Effector memory CD8-positive, alpha-beta T cell (primary cell): ENCODE data around the gene DCP1A.
"Not testable (repeated sequence)": the region's sequence is repeated elsewhere in the genome, so short reads cannot be mapped to it uniquely, and the experiment has no call there.

Source experiments
- ATAC-seq: fragments of 150-1000 bp; cut with Tn5 transposase; replicated peaks from 2 replicates; pipeline ENCODE4 v1.10.0; 2021; ENCODE audit warnings: mild to moderate bottlenecking, moderate library complexity
- DNase-seq, 3 experiments: peaks; one replicate each; pipeline ENCODE4 v3.0.0; 2021
- H3K27ac Mint-ChIP-seq, 2 donors: one replicate each; pipeline ENCODE4 v1.8.0; 2022; ENCODE audit warnings: mild to moderate bottlenecking in 2 of 2, mixed read lengths in 2 of 2, moderate library complexity in 2 of 2
- H3K27me3 Mint-ChIP-seq, 2 donors: one replicate each; pipeline ENCODE4 v1.8.0; 2022; ENCODE audit warnings: mixed read lengths in 2 of 2
- H3K36me3 Mint-ChIP-seq: one replicate; pipeline ENCODE4 v1.8.0; 2022; ENCODE audit warnings: mild to moderate bottlenecking, moderate library complexity, mixed read lengths; ENCODE audit not compliant: insufficient read depth
- H3K4me1 Mint-ChIP-seq, 2 donors: one replicate each; pipeline ENCODE4 v1.8.0; 2022; ENCODE audit warnings: low read depth in 2 of 2, mixed read lengths in 2 of 2
- H3K4me3 Mint-ChIP-seq, 2 donors: one replicate each; pipeline ENCODE4 v1.8.0; 2022; ENCODE audit warnings: mild to moderate bottlenecking in 2 of 2, mixed read lengths in 2 of 2, moderate library complexity in 2 of 2
- H3K9me3 Mint-ChIP-seq, 2 donors: one replicate each; pipeline ENCODE4 v1.8.0; 2022; ENCODE audit warnings: mixed read lengths in 2 of 2
- total RNA-seq, 9 experiments: gene quantifications; one replicate each; lab custom pipeline; 2026; lab: John Stamatoyannopoulos, UW

The DCP1A gene
- 61.4 to 106 (median 77.9) reads per million in 9 experiments for total RNA-seq

GRCh38 chr3:53347261-53348064 lies at the start of gene DCP1A:
Gene DCP1A (minus strand): TSS chr3:53347543. CDS start chr3:53347517, 26 bp downstream.
- Mint-ChIP-seq H3K4me3 (peak within 1 kb of the TSS; percentile 98), H3K27me3 (no peaks in the 10 kb centered on the region), H3K36me3 (peaks cover 34% of the 10 kb centered on the region), H3K9me3 (peaks cover 0 to 2% of the 10 kb centered on the region in 2 donors), H3K27ac (peak within 1 kb of the TSS; percentile 98 to 99), H3K4me1 (peaks cover 18 to 33% of the 10 kb centered on the region in 2 donors)
- ATAC-seq = peak; percentile 95
- DNase-seq = peak; percentile 94 to 97 (median 95)

- Mint-ChIP-seq H3K4me1 (no peaks in the 10 kb centered on the region), H3K9me3 (no peaks in the 10 kb centered on the region), H3K4me3 (no peak overlapping the region), H3K27ac (no peak overlapping the region), H3K27me3 (peaks cover 21 to 57% of the 10 kb centered on the region in 2 donors), H3K36me3 (no peaks in the 10 kb centered on the region)
- ATAC-seq = no peak
- DNase-seq = no peak
Observed at GRCh38 chr3:53384465-53385423, 37.4 kb upstream of the DCP1A start.

- ATAC-seq (no peak), DNase-seq (no peak)
- Mint-ChIP-seq H3K9me3 (no peaks in the 10 kb centered on the region), H3K4me3 (no peak overlapping the region), H3K27me3 (peaks cover 24 to 63% of the 10 kb centered on the region in 2 donors), H3K36me3 (peaks cover 3% of the 10 kb centered on the region), H3K27ac (no peak overlapping the region), H3K4me1 (no peaks in the 10 kb centered on the region)
Observed at GRCh38 chr3:53382106-53382505, 34.8 kb upstream of the DCP1A start.

GRCh38 chr3:53380306-53380705 lies 33.0 kb upstream of the DCP1A start:
- no peak overlapping the region for H3K27ac Mint-ChIP-seq
- DNase-seq = no peak
- H3K36me3 Mint-ChIP-seq = peaks cover 3% of the 10 kb centered on the region
- no peaks in the 10 kb centered on the region for H3K4me1 Mint-ChIP-seq
- H3K4me3 Mint-ChIP-seq = no peak overlapping the region
- ATAC-seq = no peak
- H3K27me3 Mint-ChIP-seq = peaks cover 14 to 46% of the 10 kb centered on the region in 2 donors
- H3K9me3 Mint-ChIP-seq = no peaks in the 10 kb centered on the region

- ATAC-seq = no peak
- peaks cover 17 to 46% of the 10 kb centered on the region in 2 donors for H3K27me3 Mint-ChIP-seq
- H3K36me3 Mint-ChIP-seq = peaks cover 3% of the 10 kb centered on the region
- no peaks in the 10 kb centered on the region for H3K9me3 Mint-ChIP-seq
- H3K4me3 Mint-ChIP-seq = no peak overlapping the region
- H3K4me1 Mint-ChIP-seq = no peaks in the 10 kb centered on the region
- no peak for DNase-seq
- no peak overlapping the region for H3K27ac Mint-ChIP-seq
Observed at GRCh38 chr3:53379898-53380297, 32.6 kb upstream of the DCP1A start.

GRCh38 chr3:53377794-53378193 lies 30.5 kb upstream of the DCP1A start:
- DNase-seq (no peak), ATAC-seq (no peak)
- H3K36me3 Mint-ChIP-seq = peaks cover 3% of the 10 kb centered on the region
- H3K9me3 Mint-ChIP-seq = no peaks in the 10 kb centered on the region
- no peak overlapping the region for H3K27ac Mint-ChIP-seq
- H3K4me1 Mint-ChIP-seq = no peaks in the 10 kb centered on the region
- peaks cover 33 to 53% of the 10 kb centered on the region in 2 donors for H3K27me3 Mint-ChIP-seq
- H3K4me3 Mint-ChIP-seq = no peak overlapping the region

GRCh38 chr3:53376679-53377078 lies 29.3 kb upstream of the DCP1A start:
- Mint-ChIP-seq H3K9me3 (no peaks in the 10 kb centered on the region), H3K27me3 (peaks cover 44 to 57% of the 10 kb centered on the region in 2 donors), H3K4me1 (no peaks in the 10 kb centered on the region), H3K27ac (no peak overlapping the region), H3K4me3 (no peak overlapping the region), H3K36me3 (peaks cover 3% of the 10 kb centered on the region)
- ATAC-seq (no peak), DNase-seq (no peak)

- Mint-ChIP-seq H3K4me1 (no peaks in the 10 kb centered on the region), H3K4me3 (no peak overlapping the region), H3K27ac (no peak overlapping the region), H3K27me3 (peaks cover 51 to 62% of the 10 kb centered on the region in 2 donors), H3K9me3 (peaks cover 0 to 1% of the 10 kb centered on the region in 2 donors), H3K36me3 (peaks cover 3% of the 10 kb centered on the region)
- peak; percentile 2 to 26 (median 24) for DNase-seq
- peak; percentile 46 for ATAC-seq
Observed at GRCh38 chr3:53375019-53375418, 27.7 kb upstream of the DCP1A start.

- DNase-seq, H3K27ac Mint-ChIP-seq, H3K9me3 Mint-ChIP-seq: not testable (repeated sequence)
Observed at GRCh38 chr3:53370719-53371118, 23.4 kb upstream of the DCP1A start.

GRCh38 chr3:53361852-53362251 lies 14.5 kb upstream of the DCP1A start:
- DNase-seq = no peak
- Mint-ChIP-seq H3K4me1 (no peaks in the 10 kb centered on the region), H3K9me3 (no peaks in the 10 kb centered on the region), H3K27ac (no peak overlapping the region), H3K36me3 (no peaks in the 10 kb centered on the region), H3K27me3 (no peaks in the 10 kb centered on the region), H3K4me3 (no peak overlapping the region)
- no peak for ATAC-seq

More at GRCh38 chr3:53370719-53371118, 23.4 kb upstream of the DCP1A start:
- peaks cover 37 to 39% of the 10 kb centered on the region in 2 donors for H3K27me3 Mint-ChIP-seq
- H3K4me3 Mint-ChIP-seq, H3K4me1 Mint-ChIP-seq, H3K36me3 Mint-ChIP-seq, ATAC-seq: not testable (repeated sequence)

GRCh38 chr3:53357458-53357857 lies 10.1 kb upstream of the DCP1A start:
- peaks cover 3% of the 10 kb centered on the region for H3K36me3 Mint-ChIP-seq
- ATAC-seq (no peak), DNase-seq (no peak)
- no peak overlapping the region for H3K4me3 Mint-ChIP-seq
- no peaks in the 10 kb centered on the region for H3K4me1 Mint-ChIP-seq
- no peaks in the 10 kb centered on the region for H3K9me3 Mint-ChIP-seq
- no peaks in the 10 kb centered on the region for H3K27me3 Mint-ChIP-seq
- H3K27ac Mint-ChIP-seq = no peak overlapping the region

GRCh38 chr3:53354945-53355498 lies 7.7 kb upstream of the DCP1A start:
- H3K9me3 Mint-ChIP-seq = no peaks in the 10 kb centered on the region
- no peak overlapping the region for H3K27ac Mint-ChIP-seq

GRCh38 chr3:53353202-53353601 lies 5.9 kb upstream of the DCP1A start:
- ATAC-seq (no peak), DNase-seq (no peak)
- H3K4me1 Mint-ChIP-seq = no peaks in the 10 kb centered on the region
- H3K27me3 Mint-ChIP-seq = no peaks in the 10 kb centered on the region
- H3K27ac Mint-ChIP-seq = no peak overlapping the region
- no peaks in the 10 kb centered on the region for H3K9me3 Mint-ChIP-seq
- no peak overlapping the region for H3K4me3 Mint-ChIP-seq
- peaks cover 7% of the 10 kb centered on the region for H3K36me3 Mint-ChIP-seq

More at GRCh38 chr3:53354945-53355498, 7.7 kb upstream of the DCP1A start:
- DNase-seq (no peak), ATAC-seq (no peak)
- Mint-ChIP-seq H3K4me1 (no peaks in the 10 kb centered on the region), H3K4me3 (no peak overlapping the region), H3K36me3 (peaks cover 3% of the 10 kb centered on the region), H3K27me3 (no peaks in the 10 kb centered on the region)
